ENCODE measurements around the gene LECT2.

LECT2 gene

GRCh38 chr5:135954899-135955298 is at the start of gene LECT2:
LECT2 (minus strand) TSS chr5:135954983; CDS start chr5:135954833, 150 bp downstream.
- Histone ChIP-seq H3K4me3 (no peak within 1 kb of the TSS), H3K27ac (no peak within 1 kb of the TSS)
- no peak for DNase-seq (ENCODE audit: low spot score)
- TF ChIP-seq CTCF (IDR thresholded peaks at IDR 0.05): no peak

- DNase-seq (ENCODE audit: low spot score): no peak
- no peak overlapping the region for H3K4me3 ChIP-seq
- no peak for TF ChIP-seq CTCF (IDR thresholded peaks at IDR 0.05)
- no peak overlapping the region for H3K27ac ChIP-seq
Observed at GRCh38 chr5:136004436-136004835, 49.7 kb upstream of the LECT2 start.

GRCh38 chr5:136001466-136001981 is 46.7 kb upstream of the LECT2 start:
- Histone ChIP-seq H3K27ac (peak overlapping the region in 1 of 2 donors; percentile 30), H3K4me3 (no peak overlapping the region)
- no peak for TF ChIP-seq CTCF (IDR thresholded peaks at IDR 0.05)
- no peak for DNase-seq (ENCODE audit: low spot score)

- no peak overlapping the region for H3K4me3 ChIP-seq
- TF ChIP-seq CTCF (IDR thresholded peaks at IDR 0.05): no peak
- peak overlapping the region in 1 of 2 donors; percentile 30 for H3K27ac ChIP-seq
- no peak for DNase-seq (ENCODE audit: low spot score)
Observed at GRCh38 chr5:136000932-136001331, 46.1 kb upstream of the LECT2 start.

- no peak overlapping the region for H3K27ac ChIP-seq
- no peak for DNase-seq (ENCODE audit: low spot score)
- no peak for TF ChIP-seq CTCF (IDR thresholded peaks at IDR 0.05)
Observed at GRCh38 chr5:136000147-136000546, 45.4 kb upstream of the LECT2 start.

GRCh38 chr5:135999406-136000139 is 44.8 kb upstream of the LECT2 start:
- no peak overlapping the region for H3K4me3 ChIP-seq
- no peak for DNase-seq (ENCODE audit: low spot score)
- peak overlapping the region in 1 of 2 donors; percentile 58 for H3K27ac ChIP-seq
- no peak for TF ChIP-seq CTCF (IDR thresholded peaks at IDR 0.05)

More at GRCh38 chr5:136000147-136000546, 45.4 kb upstream of the LECT2 start:
- no peak overlapping the region for H3K4me3 ChIP-seq

- no peak for TF ChIP-seq CTCF (IDR thresholded peaks at IDR 0.05)
- peak overlapping the region in 1 of 2 donors; percentile 58 for H3K27ac ChIP-seq
Observed at GRCh38 chr5:135998889-135999288, 44.1 kb upstream of the LECT2 start.

More at GRCh38 chr5:135998889-135999288, 44.1 kb upstream of the LECT2 start:
- no peak for DNase-seq (ENCODE audit: low spot score)
- H3K4me3 ChIP-seq: no peak overlapping the region

All from coronary artery (tissue), 2 donors.